GM12872 (cell line): ENCODE measurements around the gene ETFRF1.

Experiments
- TF ChIP-seq, protein P1 (sequence below): IDR thresholded peaks from 3 replicates; pipeline ENCODE4 v1.5.1; 2011; ENCODE audit warnings: low read depth, mild to moderate bottlenecking, low read length, moderate library complexity; ENCODE audit not compliant: insufficient read depth

The ETFRF1 gene

DNA sequence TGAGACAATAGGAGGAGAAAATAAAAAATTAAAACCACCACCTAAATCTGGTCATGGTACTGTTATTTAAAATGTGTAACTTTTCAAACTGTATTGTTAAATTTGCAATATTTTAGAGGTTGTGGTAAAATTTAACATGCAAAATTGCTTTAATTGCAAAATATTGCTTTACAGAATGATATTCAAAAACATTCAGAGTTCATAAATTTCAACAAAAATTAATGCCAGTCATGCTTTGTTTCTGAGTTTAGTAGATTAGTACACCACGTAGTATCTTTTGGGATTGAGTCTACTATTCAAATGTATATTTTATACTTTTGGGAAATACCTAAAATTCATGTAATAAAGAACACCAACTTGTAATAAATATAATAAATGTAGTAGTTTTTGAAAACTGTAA is 18.3 kb downstream of the ETFRF1 start:
- TF ChIP-seq, protein P1, sequence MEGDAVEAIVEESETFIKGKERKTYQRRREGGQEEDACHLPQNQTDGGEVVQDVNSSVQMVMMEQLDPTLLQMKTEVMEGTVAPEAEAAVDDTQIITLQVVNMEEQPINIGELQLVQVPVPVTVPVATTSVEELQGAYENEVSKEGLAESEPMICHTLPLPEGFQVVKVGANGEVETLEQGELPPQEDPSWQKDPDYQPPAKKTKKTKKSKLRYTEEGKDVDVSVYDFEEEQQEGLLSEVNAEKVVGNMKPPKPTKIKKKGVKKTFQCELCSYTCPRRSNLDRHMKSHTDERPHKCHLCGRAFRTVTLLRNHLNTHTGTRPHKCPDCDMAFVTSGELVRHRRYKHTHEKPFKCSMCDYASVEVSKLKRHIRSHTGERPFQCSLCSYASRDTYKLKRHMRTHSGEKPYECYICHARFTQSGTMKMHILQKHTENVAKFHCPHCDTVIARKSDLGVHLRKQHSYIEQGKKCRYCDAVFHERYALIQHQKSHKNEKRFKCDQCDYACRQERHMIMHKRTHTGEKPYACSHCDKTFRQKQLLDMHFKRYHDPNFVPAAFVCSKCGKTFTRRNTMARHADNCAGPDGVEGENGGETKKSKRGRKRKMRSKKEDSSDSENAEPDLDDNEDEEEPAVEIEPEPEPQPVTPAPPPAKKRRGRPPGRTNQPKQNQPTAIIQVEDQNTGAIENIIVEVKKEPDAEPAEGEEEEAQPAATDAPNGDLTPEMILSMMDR, result no peak

DNA sequence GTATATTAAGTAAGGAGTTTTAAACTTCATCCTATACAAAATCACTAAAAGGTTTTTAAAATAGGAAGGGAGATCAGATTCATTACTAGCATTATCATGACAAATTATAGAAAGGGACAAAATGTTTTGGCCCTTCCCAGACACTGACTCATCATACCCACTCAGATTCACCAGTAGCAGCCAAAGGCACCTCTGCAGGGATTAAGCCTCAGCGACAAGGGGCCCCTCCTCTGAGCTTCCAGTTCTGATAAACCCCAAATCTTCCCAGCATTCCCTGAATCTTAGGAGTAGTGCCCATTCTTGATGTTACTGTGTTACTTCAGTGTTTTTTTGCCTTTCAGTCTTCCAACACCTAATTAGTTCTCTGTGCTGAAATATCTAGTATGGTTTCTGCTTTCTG is 41.2 kb downstream of the ETFRF1 start:
- TF ChIP-seq, protein P1, result no peak

DNA sequence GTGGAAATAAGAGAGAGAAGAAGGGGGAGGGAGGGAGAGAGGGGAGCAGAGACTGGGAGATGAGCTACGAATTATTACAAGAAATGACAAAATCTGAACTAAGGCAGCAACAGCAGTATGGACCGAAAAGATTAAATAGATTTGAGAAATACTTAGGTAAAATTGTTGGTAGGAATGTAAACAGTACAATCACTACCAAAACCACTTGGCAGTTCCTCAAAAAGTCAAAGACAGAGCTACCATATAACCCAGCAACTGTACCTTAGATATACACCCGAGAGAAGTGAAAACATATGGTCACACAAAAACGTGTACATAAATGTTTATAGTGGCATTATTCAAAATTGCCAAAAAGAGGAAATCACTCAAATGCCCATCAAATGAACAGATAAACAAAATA is 41.6 kb downstream of the ETFRF1 start:
- TF ChIP-seq, protein P1, result no peak

DNA sequence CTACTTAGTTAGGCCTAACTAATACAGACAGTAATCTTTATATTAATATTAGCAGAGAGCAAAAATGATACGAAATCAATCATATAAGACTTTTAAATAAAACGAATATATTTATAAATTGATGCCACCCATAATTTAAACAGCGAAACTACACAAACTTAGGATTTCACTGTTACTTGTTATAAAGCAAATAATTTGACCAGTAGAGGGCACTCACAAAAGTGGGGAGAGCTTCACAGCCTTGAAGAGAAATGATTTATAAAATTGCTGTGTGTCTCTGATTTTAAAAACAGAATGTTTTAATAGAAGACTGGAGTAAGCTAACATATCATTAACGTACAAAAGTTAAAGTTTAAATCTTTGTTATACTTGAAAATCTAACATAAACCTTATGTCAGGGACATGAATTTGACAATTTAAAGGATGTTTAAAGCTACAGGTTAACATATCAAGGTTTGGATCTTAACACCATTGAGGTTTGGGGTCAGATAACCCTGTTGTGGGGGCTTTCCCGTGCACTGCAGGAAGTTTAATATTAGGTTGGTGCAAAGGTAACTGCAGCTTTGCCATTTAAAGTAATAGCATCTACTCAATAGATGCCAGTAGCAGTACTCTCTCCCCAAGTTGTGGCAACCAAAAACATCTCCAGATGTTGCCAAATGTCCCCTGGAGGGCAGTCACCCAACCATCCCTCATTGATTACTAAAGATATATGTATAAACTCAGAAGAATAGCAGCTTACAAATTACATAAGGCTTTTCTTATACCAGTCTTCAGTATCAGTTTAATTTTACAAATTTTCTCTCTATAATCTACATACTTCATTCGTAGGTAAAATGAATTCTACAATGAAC is 46.4 kb downstream of the ETFRF1 start:
- TF ChIP-seq, protein P1, result peak; percentile 46; the same call in 2 of the 3 replicates

DNA sequence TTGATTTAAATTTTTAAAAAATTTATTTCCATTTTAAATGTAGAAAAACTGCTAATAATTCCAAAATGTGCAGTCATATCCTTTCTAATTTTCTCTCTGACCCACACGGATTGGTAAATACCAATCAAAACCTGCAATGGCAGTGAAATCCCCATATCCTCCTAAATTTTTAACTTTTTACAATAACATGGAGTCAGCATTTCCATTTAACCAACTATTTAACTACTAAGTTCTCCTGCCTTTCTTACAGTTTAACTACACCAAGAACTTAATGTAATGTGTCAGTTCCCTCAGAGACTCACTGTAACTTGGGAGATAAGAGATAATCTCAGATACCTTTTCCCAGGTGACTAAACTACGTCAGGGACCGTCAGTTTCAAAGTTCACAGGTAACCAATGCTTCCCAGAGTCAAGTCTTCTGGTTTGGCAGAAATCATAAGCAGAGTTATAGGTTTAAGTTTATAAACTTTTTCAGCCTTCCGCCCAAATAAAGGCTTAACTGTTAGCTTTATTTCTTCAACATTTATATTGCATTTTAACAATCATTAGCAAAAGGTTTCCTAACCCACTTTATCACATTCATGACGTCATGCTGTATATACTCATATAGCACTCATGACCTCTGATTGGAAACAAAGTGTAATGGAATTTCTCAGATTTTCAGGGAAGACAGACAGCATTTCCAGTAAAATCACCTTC is 48.1 kb downstream of the ETFRF1 start:
- TF ChIP-seq, protein P1, result no peak

DNA sequence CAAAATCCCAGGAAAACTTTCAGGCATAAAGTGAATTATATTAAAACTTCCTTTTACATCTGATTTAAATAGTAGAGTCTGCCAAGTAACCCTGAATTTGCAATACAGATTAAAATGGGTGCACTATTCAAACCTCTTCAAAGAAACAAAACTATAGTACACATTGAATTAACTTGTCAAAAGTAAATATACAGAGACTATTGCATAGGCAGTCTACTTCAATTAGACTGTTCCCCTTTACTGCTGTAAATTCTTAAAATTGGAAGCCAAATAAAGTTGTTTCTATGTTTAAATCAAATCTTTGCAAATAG is 48.6 kb downstream of the ETFRF1 start:
- TF ChIP-seq, protein P1, result no peak

DNA sequence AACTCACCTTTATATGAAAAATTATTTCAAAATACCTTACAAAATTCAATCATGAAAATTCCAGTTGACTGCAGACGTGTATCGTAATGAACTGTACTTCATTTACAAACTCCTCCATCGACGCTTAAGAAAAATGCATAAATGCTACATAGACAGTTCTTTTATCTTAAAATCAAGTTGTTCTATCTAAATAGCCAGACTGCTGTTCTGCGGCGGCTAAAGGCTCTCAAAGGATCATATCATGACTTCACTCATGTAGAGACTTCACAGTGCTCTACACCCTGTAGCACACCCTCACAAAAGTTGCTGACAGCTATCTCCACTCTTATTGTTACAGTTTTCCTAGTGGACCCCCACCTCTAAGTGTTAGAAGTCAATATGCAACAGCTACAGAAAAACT is 50.5 kb downstream of the ETFRF1 start:
- TF ChIP-seq, protein P1, result no peak
